Measurements from ENCODE around the gene ANGPTL4. TPM values are rescaled to one million over a fixed set of nuclear protein-coding genes. Genes with fewer than 3 reads are reported as not detected.
A peak's percentile ranks its signal among the peaks of the same experiment; 100 is the strongest.

ANGPTL4 gene
- total RNA-seq, 1 experiment from 2014 or later, result not detected

DNA sequence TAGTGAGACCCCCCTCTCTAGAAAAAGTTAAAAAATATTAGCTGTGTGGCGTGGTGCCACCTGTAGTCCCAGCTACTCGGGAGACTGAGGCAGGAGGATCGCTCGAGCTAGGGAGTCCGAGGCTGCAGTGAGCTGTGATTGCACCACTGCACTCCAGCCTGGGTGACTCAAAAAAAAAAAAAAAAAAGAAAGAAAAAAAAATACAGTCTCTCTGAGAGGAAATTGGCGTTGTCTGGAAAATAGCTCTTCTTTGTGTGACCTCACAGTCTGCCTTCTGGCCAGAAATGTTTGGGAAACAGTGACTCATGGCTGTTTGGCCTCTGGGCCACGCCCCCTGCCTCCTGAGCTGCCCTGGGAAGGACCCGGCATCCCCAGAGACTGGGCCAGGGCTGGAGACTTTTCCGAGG lies 59.9 kb downstream of the ANGPTL4 start:
- no peaks in the 10 kb centered on the region for H3K36me3 ChIP-seq (ENCODE audit: low read depth)
- peak overlapping the region; percentile 79 for H3K4me2 ChIP-seq
- H3K4me3 ChIP-seq, result peak overlapping the region; percentile 27; the same call in 1 of the 2 replicates
- H3F3A ChIP-seq (ENCODE audit: insufficient read depth, low read depth), result peaks cover 21% of the 10 kb centered on the region; the same call in 1 of the 2 replicates
- ChIA-PET POLR2A (ENCODE audit: unreplicated experiment) (interaction anchor here (0.6 to 1.2 kb wide), 8 partner anchors 10 to 1862 kb away, joined by 3 to 17 read pairs (median 8); partner anchors contain the start of genes HNRNPM, MARCHF2 and ZNF414), CTCF (interaction anchor here (0.7 to 1.4 kb wide), 3 partner anchors 10 to 157 kb away, joined by 3 to 31 read pairs (median 3); partner anchors contain the start of gene MARCHF2)
- no peaks in the 10 kb centered on the region for H3K9me3 ChIP-seq (ENCODE audit: insufficient read depth, low read depth)
- DNase-seq, result peak; percentile 91 to 98
- H3K9me2 ChIP-seq (ENCODE audit: insufficient read depth), result no peaks in the 10 kb centered on the region
- peak overlapping the region; percentile 40; the same call in 1 of the 2 replicates for H2AFZ ChIP-seq
- H4K20me1 ChIP-seq (ENCODE audit: insufficient read depth), result no peaks in the 10 kb centered on the region
- intact Hi-C loops (cut with micrococcal nuclease; ENCODE audit: unreplicated experiment), result no loop called here
- TF ChIP-seq, protein P1, sequence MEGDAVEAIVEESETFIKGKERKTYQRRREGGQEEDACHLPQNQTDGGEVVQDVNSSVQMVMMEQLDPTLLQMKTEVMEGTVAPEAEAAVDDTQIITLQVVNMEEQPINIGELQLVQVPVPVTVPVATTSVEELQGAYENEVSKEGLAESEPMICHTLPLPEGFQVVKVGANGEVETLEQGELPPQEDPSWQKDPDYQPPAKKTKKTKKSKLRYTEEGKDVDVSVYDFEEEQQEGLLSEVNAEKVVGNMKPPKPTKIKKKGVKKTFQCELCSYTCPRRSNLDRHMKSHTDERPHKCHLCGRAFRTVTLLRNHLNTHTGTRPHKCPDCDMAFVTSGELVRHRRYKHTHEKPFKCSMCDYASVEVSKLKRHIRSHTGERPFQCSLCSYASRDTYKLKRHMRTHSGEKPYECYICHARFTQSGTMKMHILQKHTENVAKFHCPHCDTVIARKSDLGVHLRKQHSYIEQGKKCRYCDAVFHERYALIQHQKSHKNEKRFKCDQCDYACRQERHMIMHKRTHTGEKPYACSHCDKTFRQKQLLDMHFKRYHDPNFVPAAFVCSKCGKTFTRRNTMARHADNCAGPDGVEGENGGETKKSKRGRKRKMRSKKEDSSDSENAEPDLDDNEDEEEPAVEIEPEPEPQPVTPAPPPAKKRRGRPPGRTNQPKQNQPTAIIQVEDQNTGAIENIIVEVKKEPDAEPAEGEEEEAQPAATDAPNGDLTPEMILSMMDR (conservative IDR thresholded peaks at IDR 0.05), result no peak
- no peak for TF ChIP-seq EZH2 (IDR thresholded peaks at IDR 0.05; ENCODE audit: low read depth)
- H3K79me2 ChIP-seq (ENCODE audit: low read depth), result no peaks in the 10 kb centered on the region
- BruUV-seq (replicated peaks), result no TSS peak
- no peaks in the 10 kb centered on the region for H3K27me3 ChIP-seq (ENCODE audit: insufficient read depth, low read depth)
- peak overlapping the region; percentile 64 for H3K27ac ChIP-seq
- peaks cover 19% of the 10 kb centered on the region for H3K4me1 ChIP-seq (replicated peaks; ENCODE audit: insufficient read depth)

Small RNA genes lying within 50 kb of the gene (microRNA-seq; reads per million reads assigned to microRNA genes)
- gene MIR4999 (ENCODE audit: borderline number of aligned reads, borderline replicate concordance), result 5.4 reads per million

Other genes starting within 250 kb of the ANGPTL4 start
- gene FBN3, start 214.6 kb upstream of the ANGPTL4 start, total RNA-seq (2021), result 0.05 TPM in 1 of 2 replicates, not detected in the other
- 7.2 and 8.4 TPM in 2 replicates for gene CERS4, start 154.8 kb upstream of the ANGPTL4 start, total RNA-seq (2021)
- gene CD320, start 55.8 kb upstream of the ANGPTL4 start, total RNA-seq (2021), result 42.9 and 52.8 TPM in 2 replicates
- gene NDUFA7, start 42.8 kb upstream of the ANGPTL4 start, total RNA-seq (2021), result 49.8 and 61.7 TPM in 2 replicates
- gene RPS28, start 42.7 kb upstream of the ANGPTL4 start, total RNA-seq (2021), result 1,283 and 1,512 TPM in 2 replicates
- 0.37 and 1.6 TPM in 2 replicates for gene KANK3, start 20.9 kb upstream of the ANGPTL4 start, total RNA-seq (2021)
- 119 and 126 TPM in 2 replicates for gene RAB11B, start 26.2 kb downstream of the ANGPTL4 start, total RNA-seq (2021)
- 16.6 and 25.2 TPM in 2 replicates for gene MARCHF2, start 49.1 kb downstream of the ANGPTL4 start, total RNA-seq (2021)
- gene HNRNPM, start 80.8 kb downstream of the ANGPTL4 start, total RNA-seq (2021), result 220 and 239 TPM in 2 replicates
- gene PRAM1, start 138.5 kb downstream of the ANGPTL4 start, total RNA-seq (2021), result 0.85 and 0.90 TPM in 2 replicates
- 22.1 and 22.4 TPM in 2 replicates for gene ZNF414, start 150.0 kb downstream of the ANGPTL4 start, total RNA-seq (2021)
- 0.53 and 1.3 TPM in 2 replicates for gene MYO1F, start 213.3 kb downstream of the ANGPTL4 start, total RNA-seq (2021)
- gene ADAMTS10, start 246.6 kb downstream of the ANGPTL4 start, total RNA-seq (2021), result 0.60 TPM in 1 of 2 replicates, not detected in the other

All from PC-9 (cell line).